ENCODE results near the gene VPREB1. TPM values are rescaled to one million over a fixed set of nuclear protein-coding genes. Genes with fewer than 3 reads are reported as not detected.

VPREB1 gene
- total RNA-seq, 1 donor from 2014 or later: not detected

- Histone ChIP-seq H3K9ac (no peak overlapping the region), H3K4me3 (no peak overlapping the region), H2AFZ (replicated peaks) (no peak overlapping the region), H3K36me3 (no peaks in the 10 kb centered on the region), H3K9me3 (ENCODE audit: low read depth) (no peaks in the 10 kb centered on the region), H3K4me2 (no peak overlapping the region), H4K20me1 (ENCODE audit: low read depth) (no peaks in the 10 kb centered on the region), H3K79me2 (ENCODE audit: low read depth) (no peaks in the 10 kb centered on the region), H3K4me1 (no peaks in the 10 kb centered on the region), H3K27ac (no peak overlapping the region), H3F3A (ENCODE audit: low read depth) (no peaks in the 10 kb centered on the region), H3K27me3 (peaks cover 99% of the 10 kb centered on the region)
- Mint-ChIP-seq H3K27ac (no peak overlapping the region), H3K4me3 (no peak overlapping the region), H3K9me3 (peaks cover 2% of the 10 kb centered on the region), H3K4me1 (peaks cover 7% of the 10 kb centered on the region), H3K36me3 (no peaks in the 10 kb centered on the region), H3K27me3 (ENCODE audit: insufficient read depth, low read depth) (peaks cover 34% of the 10 kb centered on the region)
- no peak for DNase-seq (ENCODE audit: low spot score)
- TF ChIP-seq EZH2phosphoT487 (IDR thresholded peaks at IDR 0.05) (no peak), EZH2 (IDR thresholded peaks at IDR 0.05) (no peak), CTCF (IDR thresholded peaks at IDR 0.05) (no peak)
These were observed 48.5 kb upstream of the VPREB1 start for GRCh38 chr22:22196018-22196533.

- Mint-ChIP-seq H3K9me3 (peaks cover 2% of the 10 kb centered on the region), H3K27ac (no peak overlapping the region), H3K4me1 (peaks cover 7% of the 10 kb centered on the region), H3K36me3 (no peaks in the 10 kb centered on the region), H3K4me3 (no peak overlapping the region), H3K27me3 (ENCODE audit: insufficient read depth, low read depth) (peaks cover 33% of the 10 kb centered on the region)
- H3K36me3 ChIP-seq: no peaks in the 10 kb centered on the region
- no peak overlapping the region for H3K9ac ChIP-seq
- H3K79me2 ChIP-seq (ENCODE audit: low read depth): no peaks in the 10 kb centered on the region
- no peak overlapping the region for H3K4me3 ChIP-seq
- H3K4me1 ChIP-seq: no peaks in the 10 kb centered on the region
- no peak for DNase-seq (ENCODE audit: low spot score)
- H3F3A ChIP-seq (ENCODE audit: low read depth): no peaks in the 10 kb centered on the region
- no peak overlapping the region for H3K27ac ChIP-seq
- H3K27me3 ChIP-seq: peaks cover 99% of the 10 kb centered on the region
- H2AFZ ChIP-seq (replicated peaks): no peak overlapping the region
- TF ChIP-seq EZH2 (IDR thresholded peaks at IDR 0.05): no peak
- TF ChIP-seq EZH2phosphoT487 (IDR thresholded peaks at IDR 0.05): no peak
- no peak for TF ChIP-seq CTCF (IDR thresholded peaks at IDR 0.05)
- H3K9me3 ChIP-seq (ENCODE audit: low read depth): no peaks in the 10 kb centered on the region
- no peaks in the 10 kb centered on the region for H4K20me1 ChIP-seq (ENCODE audit: low read depth)
- H3K4me2 ChIP-seq: no peak overlapping the region
These were observed 47.6 kb upstream of the VPREB1 start for GRCh38 chr22:22196833-22197477.

- Histone ChIP-seq H3K4me1 (no peaks in the 10 kb centered on the region), H3K27me3 (peaks cover 99% of the 10 kb centered on the region), H2AFZ (replicated peaks) (no peak overlapping the region), H4K20me1 (ENCODE audit: low read depth) (no peaks in the 10 kb centered on the region), H3K27ac (no peak overlapping the region), H3K4me3 (no peak overlapping the region), H3K79me2 (ENCODE audit: low read depth) (no peaks in the 10 kb centered on the region), H3F3A (ENCODE audit: low read depth) (no peaks in the 10 kb centered on the region), H3K36me3 (no peaks in the 10 kb centered on the region), H3K9ac (no peak overlapping the region), H3K9me3 (ENCODE audit: low read depth) (no peaks in the 10 kb centered on the region), H3K4me2 (no peak overlapping the region)
- Mint-ChIP-seq H3K27ac (no peak overlapping the region), H3K4me1 (peaks cover 7% of the 10 kb centered on the region), H3K4me3 (no peak overlapping the region), H3K9me3 (no peaks in the 10 kb centered on the region), H3K27me3 (ENCODE audit: insufficient read depth, low read depth) (peaks cover 33% of the 10 kb centered on the region), H3K36me3 (no peaks in the 10 kb centered on the region)
- no peak for DNase-seq (ENCODE audit: low spot score)
- no peak for TF ChIP-seq CTCF (IDR thresholded peaks at IDR 0.05)
- no peak for TF ChIP-seq EZH2phosphoT487 (IDR thresholded peaks at IDR 0.05)
- TF ChIP-seq EZH2 (IDR thresholded peaks at IDR 0.05): no peak
These were observed 46.6 kb upstream of the VPREB1 start for GRCh38 chr22:22197993-22198402.

All from neural progenitor cell (in vitro differentiated cells).